ENCODE results near the gene PRR12.

Gene PRR12

GRCh38 chr19:49566302-49566701 is 24.7 kb upstream of the PRR12 start:
- no peak for DNase-seq

GRCh38 chr19:49567861-49568441 is 23.0 kb upstream of the PRR12 start:
- DNase-seq, result peak; percentile 86 to 91

GRCh38 chr19:49570138-49570856 is 20.7 kb upstream of the PRR12 start:
- DNase-seq, result peak; percentile 82 to 89

- DNase-seq, result peak; percentile 35 to 63
These were observed 19.8 kb upstream of the PRR12 start for GRCh38 chr19:49570997-49571676.

GRCh38 chr19:49573009-49573408 is 18.0 kb upstream of the PRR12 start:
- DNase-seq, result no peak

- no peak for DNase-seq
These were observed 17.6 kb upstream of the PRR12 start for GRCh38 chr19:49573425-49573824.

- no peak for DNase-seq
These were observed 16.7 kb upstream of the PRR12 start for GRCh38 chr19:49574206-49574755.

- DNase-seq, result no peak
These were observed 11.8 kb upstream of the PRR12 start for GRCh38 chr19:49579193-49579592.

GRCh38 chr19:49579947-49580263 is 11.1 kb upstream of the PRR12 start:
- DNase-seq, result no peak

GRCh38 chr19:49580264-49581006 is 10.5 kb upstream of the PRR12 start, which contains the start of gene NOSIP:
Gene NOSIP (minus strand): TSS chr19:49580556. CDS start chr19:49560691, 19,865 bp downstream.
- DNase-seq, result peak; percentile 96 to 97

GRCh38 chr19:49581007-49581508 is 9.9 kb upstream of the PRR12 start, which contains the start of gene PRRG2:
Gene PRRG2 (plus strand): TSS chr19:49581316. CDS start chr19:49583220, 1,904 bp downstream.
- DNase-seq, result no peak

- DNase-seq, result no peak
These were observed 7.7 kb upstream of the PRR12 start for GRCh38 chr19:49583239-49583638.

- DNase-seq, result no peak
These were observed 6.0 kb upstream of the PRR12 start for GRCh38 chr19:49585023-49585422.

- DNase-seq, result no peak
These were observed 3.8 kb upstream of the PRR12 start for GRCh38 chr19:49587227-49587626.

- DNase-seq, result peak in 1 of 2 donors; percentile 43
These were observed 2.4 kb upstream of the PRR12 start for GRCh38 chr19:49588365-49589122.

GRCh38 chr19:49589502-49589905 is 1.5 kb upstream of the PRR12 start:
- DNase-seq, result no peak

GRCh38 chr19:49590071-49590970 is 661 bp upstream of the PRR12 start:
- DNase-seq, result peak; percentile 98 to 99

GRCh38 chr19:49591731-49592485 is 926 bp downstream of the PRR12 start:
- DNase-seq, result peak; percentile 23 to 46

- DNase-seq, result peak in 1 of 2 donors; percentile 20
These were observed 1.7 kb downstream of the PRR12 start for GRCh38 chr19:49592486-49593232.
